Gastrocnemius medialis (tissue), 4 donors: Measurements from ENCODE around the gene MARCHF4.

Source experiments
- CTCF ChIP-seq, 5 experiments: fragments of 450-650 bp in 3 of 5; fragments of 200-600 bp in 2 of 5; sonication (generic) in 2 of 5; IDR thresholded peaks in 4 of 5; conservative IDR thresholded peaks in 1 of 5; 1 replicate in 4 of 5; 2 replicates in 1 of 5; pipeline ENCODE4 v1.5.1; 2016 to 2019; ENCODE audit warnings: antibody characterized with exemption in 5 of 5, mild to moderate bottlenecking in 3 of 5, moderate library complexity in 3 of 5
- POLR2A ChIP-seq, 2 donors: fragments of 450-650 bp; IDR thresholded peaks; one replicate each; pipeline ENCODE4 v1.6.1; 2017; ENCODE audit warnings: antibody characterized with exemption in 2 of 2, mild to moderate bottlenecking in 2 of 2, moderate library complexity in 2 of 2

- no peak for TF ChIP-seq CTCF (IDR thresholded peaks at IDR 0.05 in 4 of 5, conservative IDR thresholded peaks at IDR 0.05 in 1 of 5)
- TF ChIP-seq POLR2A (IDR thresholded peaks at IDR 0.05): no peak
These were observed 15.0 kb upstream of the MARCHF4 start for GRCh38 chr2:216387262-216387661.
